ENCODE results near the gene PMIS2. TPM values are rescaled to one million over a fixed set of nuclear protein-coding genes. Genes with fewer than 3 reads are reported as not detected.

The PMIS2 gene
- not detected for total RNA-seq

DNA sequence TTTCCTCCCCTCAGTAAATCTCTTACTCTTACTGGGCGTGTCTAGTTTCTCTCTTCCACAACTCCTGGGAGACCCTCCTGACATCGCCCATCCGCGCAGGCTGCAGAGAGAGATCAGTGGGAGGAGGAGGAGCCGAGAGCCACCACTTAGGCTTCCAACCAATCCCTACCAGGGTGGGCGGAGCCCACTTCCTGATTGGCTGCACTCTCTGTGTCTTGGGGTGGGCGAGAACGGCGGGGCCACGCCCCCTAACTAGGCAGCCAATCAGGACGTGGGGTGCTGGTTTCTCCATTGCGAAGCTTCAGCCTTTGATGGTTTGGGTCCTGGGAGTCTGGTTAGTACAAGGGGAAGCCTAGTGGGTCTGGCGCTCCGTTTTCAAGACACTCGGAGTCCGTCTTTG, at the start of gene PMIS2:
Gene PMIS2, plus strand, starts transcription at position 326 of the 400 bp plus-strand sequence. CDS start 87 bp downstream, outside the sequence.
- 34% methylated on average over 12 of the region's 16 CpGs for WGBS
- H3K4me1 ChIP-seq (replicated peaks), result no peaks in the 10 kb centered on the region
- no peaks in the 10 kb centered on the region for H3K27me3 ChIP-seq (replicated peaks; ENCODE audit: insufficient read depth)
- H3K4me3 ChIP-seq, result no peak within 1 kb of the TSS
- no peak for DNase-seq (ENCODE audit: low spot score)
- no peaks in the 10 kb centered on the region for H3K36me3 ChIP-seq
- H3K27ac ChIP-seq, result no peak within 1 kb of the TSS
- no peaks in the 10 kb centered on the region for H3K9me3 ChIP-seq
- intact Hi-C loops (cut with DNase I), result no loop called here
- TF ChIP-seq POLR2A (IDR thresholded peaks at IDR 0.05) (no peak), POLR2AphosphoS5 (IDR thresholded peaks at IDR 0.05) (no peak)
- TF ChIP-seq, protein P1, sequence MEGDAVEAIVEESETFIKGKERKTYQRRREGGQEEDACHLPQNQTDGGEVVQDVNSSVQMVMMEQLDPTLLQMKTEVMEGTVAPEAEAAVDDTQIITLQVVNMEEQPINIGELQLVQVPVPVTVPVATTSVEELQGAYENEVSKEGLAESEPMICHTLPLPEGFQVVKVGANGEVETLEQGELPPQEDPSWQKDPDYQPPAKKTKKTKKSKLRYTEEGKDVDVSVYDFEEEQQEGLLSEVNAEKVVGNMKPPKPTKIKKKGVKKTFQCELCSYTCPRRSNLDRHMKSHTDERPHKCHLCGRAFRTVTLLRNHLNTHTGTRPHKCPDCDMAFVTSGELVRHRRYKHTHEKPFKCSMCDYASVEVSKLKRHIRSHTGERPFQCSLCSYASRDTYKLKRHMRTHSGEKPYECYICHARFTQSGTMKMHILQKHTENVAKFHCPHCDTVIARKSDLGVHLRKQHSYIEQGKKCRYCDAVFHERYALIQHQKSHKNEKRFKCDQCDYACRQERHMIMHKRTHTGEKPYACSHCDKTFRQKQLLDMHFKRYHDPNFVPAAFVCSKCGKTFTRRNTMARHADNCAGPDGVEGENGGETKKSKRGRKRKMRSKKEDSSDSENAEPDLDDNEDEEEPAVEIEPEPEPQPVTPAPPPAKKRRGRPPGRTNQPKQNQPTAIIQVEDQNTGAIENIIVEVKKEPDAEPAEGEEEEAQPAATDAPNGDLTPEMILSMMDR (IDR thresholded peaks at IDR 0.05), result no peak

- TF ChIP-seq, protein P1 (IDR thresholded peaks at IDR 0.05), result no peak
- TF ChIP-seq POLR2A (IDR thresholded peaks at IDR 0.05) (no peak), POLR2AphosphoS5 (IDR thresholded peaks at IDR 0.05) (no peak)
- Histone ChIP-seq H3K36me3 (no peaks in the 10 kb centered on the region), H3K9me3 (no peaks in the 10 kb centered on the region), H3K27me3 (replicated peaks; ENCODE audit: insufficient read depth) (no peaks in the 10 kb centered on the region), H3K27ac (no peak overlapping the region), H3K4me3 (no peak overlapping the region), H3K4me1 (replicated peaks) (no peaks in the 10 kb centered on the region)
- no peak for DNase-seq (ENCODE audit: low spot score)
- WGBS, result 63% methylated on average over 6 of the region's 6 CpGs
- intact Hi-C loops (cut with DNase I), result no loop called here
These were observed 46.7 kb upstream of the PMIS2 start for GRCh38 chr19:35539314-35539713.

DNA sequence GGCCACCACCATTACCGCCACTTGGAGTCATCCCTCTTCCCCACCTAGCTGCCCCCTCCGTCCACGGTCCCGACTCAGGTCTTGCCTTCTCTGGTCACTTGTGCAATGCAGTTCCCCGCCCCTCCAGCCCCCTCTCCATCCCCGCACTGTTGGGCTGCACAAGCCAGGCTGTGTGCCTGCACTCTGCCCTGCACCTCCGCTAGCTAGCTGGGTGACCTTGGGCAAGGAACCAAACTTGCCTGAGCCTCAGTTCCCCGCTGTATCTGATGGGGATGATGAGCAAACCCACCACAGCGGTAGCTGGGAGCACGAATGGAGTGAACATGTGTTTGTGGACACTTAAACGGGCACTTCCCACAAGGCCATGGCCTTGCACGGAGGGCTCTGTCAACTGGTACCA, 46.1 kb upstream of the PMIS2 start:
- WGBS, result 91% methylated on average over 12 of the region's 12 CpGs
- no peak overlapping the region for H3K4me3 ChIP-seq
- no peaks in the 10 kb centered on the region for H3K36me3 ChIP-seq
- no peaks in the 10 kb centered on the region for H3K27me3 ChIP-seq (replicated peaks; ENCODE audit: insufficient read depth)
- TF ChIP-seq POLR2A (IDR thresholded peaks at IDR 0.05) (no peak), POLR2AphosphoS5 (IDR thresholded peaks at IDR 0.05) (no peak)
- TF ChIP-seq, protein P1 (IDR thresholded peaks at IDR 0.05), result no peak
- no peak for DNase-seq (ENCODE audit: low spot score)
- no peaks in the 10 kb centered on the region for H3K4me1 ChIP-seq (replicated peaks)
- H3K27ac ChIP-seq, result no peak overlapping the region
- H3K9me3 ChIP-seq, result no peaks in the 10 kb centered on the region
- intact Hi-C loops (cut with DNase I), result no loop called here

- H3K4me1 ChIP-seq (replicated peaks), result no peaks in the 10 kb centered on the region
- TF ChIP-seq POLR2A (IDR thresholded peaks at IDR 0.05), result no peak
- TF ChIP-seq, protein P1 (IDR thresholded peaks at IDR 0.05), result no peak
- TF ChIP-seq POLR2AphosphoS5 (IDR thresholded peaks at IDR 0.05), result no peak
- no peaks in the 10 kb centered on the region for H3K36me3 ChIP-seq
- no peaks in the 10 kb centered on the region for H3K9me3 ChIP-seq
- intact Hi-C loops (cut with DNase I), result no loop called here
- no peak overlapping the region for H3K4me3 ChIP-seq
- no peak for DNase-seq (ENCODE audit: low spot score)
- H3K27ac ChIP-seq, result no peak overlapping the region
- no peaks in the 10 kb centered on the region for H3K27me3 ChIP-seq (replicated peaks; ENCODE audit: insufficient read depth)
- 68% methylated on average over 7 of the region's 7 CpGs for WGBS
These were observed 45.5 kb upstream of the PMIS2 start for GRCh38 chr19:35540356-35540927.

DNA sequence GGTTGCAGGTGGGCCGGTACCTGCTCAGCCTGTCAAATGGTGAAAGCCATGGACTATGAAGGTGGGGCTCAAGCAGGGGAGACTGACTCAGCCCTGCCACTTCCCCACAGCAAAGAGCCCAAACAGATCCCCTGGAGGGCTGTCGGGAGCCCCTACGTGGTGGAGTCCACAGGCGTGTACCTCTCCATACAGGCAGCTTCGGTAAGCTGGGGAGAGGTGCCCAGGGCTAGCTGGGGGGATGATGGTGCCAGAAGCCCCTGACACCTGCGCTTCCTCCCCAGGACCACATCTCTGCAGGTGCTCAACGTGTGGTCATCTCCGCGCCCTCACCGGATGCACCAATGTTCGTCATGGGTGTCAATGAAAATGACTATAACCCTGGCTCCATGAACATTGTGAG, 43.8 kb upstream of the PMIS2 start:
- Histone ChIP-seq H3K9me3 (no peaks in the 10 kb centered on the region), H3K4me3 (no peak overlapping the region), H3K36me3 (no peaks in the 10 kb centered on the region), H3K4me1 (replicated peaks) (peaks cover 6% of the 10 kb centered on the region), H3K27ac (no peak overlapping the region), H3K27me3 (replicated peaks; ENCODE audit: insufficient read depth) (no peaks in the 10 kb centered on the region)
- TF ChIP-seq POLR2A (IDR thresholded peaks at IDR 0.05), result no peak
- TF ChIP-seq POLR2AphosphoS5 (IDR thresholded peaks at IDR 0.05), result no peak
- TF ChIP-seq, protein P1 (IDR thresholded peaks at IDR 0.05), result no peak
- intact Hi-C loops (cut with DNase I), result no loop called here
- WGBS, result 91% methylated on average over 11 of the region's 11 CpGs
- no peak for DNase-seq (ENCODE audit: low spot score)

All from prostate gland (tissue), 2 donors.